Colon (tissue), 2 donors: ENCODE data around the gene TSC2.

Source experiments
- FAIRE-seq: peaks from 2 replicates; lab custom pipeline; 2012; peaks lifted over from hg19 to GRCh38; lab: Jason Lieb, UNC
- donor health status: control.
- donor health status: control.

The TSC2 gene

GRCh38 chr16:2071454-2072202 lies 23.8 kb downstream of the TSC2 start:
- no peak for FAIRE-seq

GRCh38 chr16:2072926-2073325 lies 25.1 kb downstream of the TSC2 start:
- FAIRE-seq = no peak

GRCh38 chr16:2074071-2074470 lies 26.3 kb downstream of the TSC2 start:
- no peak for FAIRE-seq

GRCh38 chr16:2075631-2076030 lies 27.8 kb downstream of the TSC2 start:
- FAIRE-seq = no peak

- no peak for FAIRE-seq
These were observed 28.5 kb downstream of the TSC2 start for GRCh38 chr16:2076072-2076865.

- FAIRE-seq = no peak
These were observed 29.2 kb downstream of the TSC2 start for GRCh38 chr16:2077016-2077415.

- FAIRE-seq = no peak
These were observed 29.9 kb downstream of the TSC2 start for GRCh38 chr16:2077696-2078095.

GRCh38 chr16:2078096-2078495 lies 30.3 kb downstream of the TSC2 start:
- no peak for FAIRE-seq

GRCh38 chr16:2078691-2079090 lies 30.9 kb downstream of the TSC2 start:
- FAIRE-seq = no peak

GRCh38 chr16:2079311-2079800 lies 31.6 kb downstream of the TSC2 start:
- FAIRE-seq = no peak

- no peak for FAIRE-seq
These were observed 32.2 kb downstream of the TSC2 start for GRCh38 chr16:2079991-2080390.

GRCh38 chr16:2081201-2082084 lies 33.7 kb downstream of the TSC2 start:
- FAIRE-seq = no peak

- no peak for FAIRE-seq
These were observed 34.6 kb downstream of the TSC2 start for GRCh38 chr16:2082171-2082982.

GRCh38 chr16:2082983-2083364 lies 35.2 kb downstream of the TSC2 start:
- FAIRE-seq = no peak

GRCh38 chr16:2083409-2083808 lies 35.6 kb downstream of the TSC2 start:
- no peak for FAIRE-seq

GRCh38 chr16:2083876-2084780 lies 36.3 kb downstream of the TSC2 start:
- no peak for FAIRE-seq

GRCh38 chr16:2084895-2085625 lies 37.3 kb downstream of the TSC2 start:
- no peak for FAIRE-seq

- FAIRE-seq = no peak
These were observed 37.9 kb downstream of the TSC2 start for GRCh38 chr16:2085669-2086068.

GRCh38 chr16:2086106-2086742 lies 38.4 kb downstream of the TSC2 start:
- FAIRE-seq = no peak
